K562 (cell line): Measurements from ENCODE around the gene BCAS3. TPM values are rescaled to one million over a fixed set of nuclear protein-coding genes. Genes with fewer than 3 reads are reported as not detected.

ENCODE experiments used
- ATAC-seq: fragments of 200-7000 bp; cut with Tn5 transposase; 3 replicates; pipeline ENCODE4 v1.9.1; 2020; ENCODE audit warnings: moderate library complexity
- BruUV-seq: library from RNA; stranded (reverse); fragments of 400-500 nt; replicated peaks from 2 replicates; lab custom pipeline; 2021; lab: Mats Ljungman, UMichigan
- CTCF ChIA-PET: fragments of 300-600 bp; formaldehyde crosslinking; extraction: SDS; loops from one replicate; lab custom pipeline; 2021; ENCODE audit warnings: low intra/inter-chr PET ratio; lab: Yijun Ruan, JAX
- POLR2A ChIA-PET: fragments of 300-600, 350-650 bp; sonication (Branson Sonifier 250); formaldehyde crosslinking; extraction: SDS; loops from one replicate; lab custom pipeline; 2021; ENCODE audit warnings: antibody characterized with exemption, inconsistent platforms; lab: Yijun Ruan, JAX
- DNase-seq, 4 experiments: peaks; one replicate each; pipeline versions ENCODE4 v3.0.0 to v3.0.0-alpha.2; 2011 to 2018; ENCODE audit warnings: low spot score in 3 of 4, mixed read lengths in 3 of 4; ENCODE audit errors: extremely low read depth in 1 of 4
- FAIRE-seq: peaks from 2 replicates; lab custom pipeline; 2011; peaks lifted over from hg19 to GRCh38; lab: Jason Lieb, UNC
- H2AFZ ChIP-seq: 2 replicates; pipeline ENCODE4 v1.6.0; 2011; ENCODE audit warnings: low read depth, low read length, control low read depth, inconsistent platforms
- H3K27ac ChIP-seq: fragments of 200-600 bp; 3 replicates; pipeline ENCODE4 v1.8.0; 2011; ENCODE audit warnings: low read depth, mild to moderate bottlenecking, control low read depth, inconsistent platforms, low read length, moderate library complexity, mixed read lengths; ENCODE audit errors: extremely low read depth
- H3K27me3 ChIP-seq, 2 experiments: fragments of 300-600 bp in 1 of 2; 2 replicates in 1 of 2; 3 replicates in 1 of 2; pipeline versions ENCODE4 v1.6.0 to v1.8.0; 2011; ENCODE audit warnings: inconsistent platforms in 2 of 2, low read length in 2 of 2, mild to moderate bottlenecking in 1 of 2, mixed read lengths in 1 of 2, moderate library complexity in 1 of 2; ENCODE audit not compliant: control insufficient read depth in 2 of 2, insufficient read depth in 2 of 2
- H3K36me3 ChIP-seq: fragments of 300-600 bp; 3 replicates; pipeline ENCODE4 v1.8.0; 2011; ENCODE audit warnings: mild to moderate bottlenecking, low read length, inconsistent platforms; ENCODE audit not compliant: control insufficient read depth, insufficient read depth
- H3K4me1 ChIP-seq, 2 experiments: fragments of 200-600 bp in 1 of 2; replicated peaks in 1 of 2; 2 replicates in 1 of 2; 3 replicates in 1 of 2; pipeline versions ENCODE4 v1.5.1 to v1.8.0; 2011; ENCODE audit warnings: inconsistent platforms in 2 of 2, low read length in 2 of 2, mild to moderate bottlenecking in 1 of 2, mixed read lengths in 1 of 2, moderate library complexity in 1 of 2; ENCODE audit not compliant: control insufficient read depth in 2 of 2, insufficient read depth in 2 of 2
- H3K4me2 ChIP-seq: 2 replicates; pipeline ENCODE4 v1.6.1; 2011; ENCODE audit warnings: low read length, control low read depth, inconsistent platforms, mixed read lengths; ENCODE audit not compliant: insufficient read depth
- H3K4me3 ChIP-seq: fragments of 200-600 bp; sonication (generic), shearing (Covaris generic); 2 replicates; pipeline ENCODE4 v1.5.1; 2016; ENCODE audit warnings: control low read depth, inconsistent platforms
- H3K79me2 ChIP-seq: fragments of 200-600 bp; 3 replicates; pipeline ENCODE4 v1.8.0; 2011; ENCODE audit warnings: low read length, inconsistent platforms; ENCODE audit not compliant: control insufficient read depth, insufficient read depth
- H3K9ac ChIP-seq, 2 experiments: 2 replicates each; pipeline versions ENCODE4 v1.6.0 to v1.6.1; 2011; ENCODE audit warnings: low read depth in 2 of 2, low read length in 2 of 2, control low read depth in 1 of 2, inconsistent platforms in 1 of 2, mild to moderate bottlenecking in 1 of 2, mixed read lengths in 1 of 2; ENCODE audit not compliant: insufficient read depth in 1 of 2
- H3K9me1 ChIP-seq: one replicate; pipeline ENCODE4 v1.6.0; 2011; ENCODE audit warnings: inconsistent platforms, mild to moderate bottlenecking, low read length, moderate library complexity; ENCODE audit not compliant: control insufficient read depth, insufficient read depth
- H3K9me3 ChIP-seq: replicated peaks from 2 replicates; pipeline ENCODE4 v1.5.1; 2011; ENCODE audit warnings: low read depth, low read length, inconsistent platforms; ENCODE audit not compliant: control insufficient read depth, insufficient read depth
- H4K20me1 ChIP-seq: replicated peaks from 2 replicates; pipeline ENCODE4 v1.6.1; 2011; ENCODE audit warnings: low read length, inconsistent platforms, mixed read lengths; ENCODE audit not compliant: control insufficient read depth, insufficient read depth
- ESRRA ChIP-seq: fragments of 450-650 bp; IDR thresholded peaks from 2 replicates; pipeline ENCODE4 v1.6.1; 2014; ENCODE audit warnings: low read depth, mild to moderate bottlenecking, moderate library complexity, borderline replicate concordance
- JUND ChIP-seq, 2 experiments: IDR thresholded peaks; 2 replicates in 1 of 2; 3 replicates in 1 of 2; pipeline ENCODE4 v1.6.1; 2011; ENCODE audit warnings: borderline replicate concordance in 2 of 2, low read depth in 2 of 2, low read length in 2 of 2, improper control_type of control experiment in 1 of 2, missing biosample characterization in 1 of 2, missing genetic modification characterization in 1 of 2, missing genetic modification reagents in 1 of 2
- SNRNP70 ChIP-seq: fragments of 200-400 bp; formaldehyde crosslinking; optimal IDR thresholded peaks from 2 replicates; pipeline ENCODE3; 2017; ENCODE audit warnings: low read depth, low read length
- ZKSCAN8 ChIP-seq: fragments of 200-800 bp; sonication (Bioruptor generic); IDR thresholded peaks from 2 replicates; pipeline ENCODE4 v1.6.1; 2016; ENCODE audit warnings: missing genetic modification characterization, missing compliant biosample characterization
- ZNF124 ChIP-seq: sonication (generic); formaldehyde crosslinking; IDR thresholded peaks from 2 replicates; pipeline ENCODE4 v1.8.1; 2022; ENCODE audit warnings: missing genetic modification reagents
- ZNF311 ChIP-seq: fragments of 250-450 bp; sonication (Bioruptor Pico); IDR thresholded peaks from 2 replicates; pipeline ENCODE4 v1.4.0; 2020; ENCODE audit warnings: mild to moderate bottlenecking, moderate library complexity
- WGBS: fragments of 100-300 bp; shearing (Covaris generic); methylation state at CpG from one replicate; pipeline ENCODE4 v1.1.6; 2016; ENCODE audit warnings: low coverage, mixed read lengths; ENCODE audit not compliant: insufficient coverage; ENCODE audit errors: missing lambda C conversion rate; 5-methylcytosine and 5-hydroxymethylcytosine counted together
- in situ Hi-C: fragments of 300-500 bp; cut with MboI; formaldehyde crosslinking; loops from 4 replicates; pipeline ENCODE4 v1.15.0; 2018; ENCODE audit warnings: inconsistent platforms, mixed read lengths
- intact Hi-C: fragments of 100-400 bp; cut with micrococcal nuclease; formaldehyde crosslinking; loops from 2 replicates; pipeline ENCODE4 v1.14.2; 2022
- polyA plus RNA-seq, 8 experiments: library from polyadenylated mRNA; depleted of rRNA in 4 of 8; stranded (reverse) in 5 of 8; unstranded in 3 of 8; fragments of >200 nt; fragmentation: Nextera tagmentation in 2 of 8; fragmentation: Illumina TruSeq in 1 of 8; extraction: Ambion mirVana in 2 of 8; extraction: Trizol in 1 of 8; gene quantifications; 2 replicates each; pipeline versions ENCODE4 v1.2.1 to v1.2.3, GENCODE V29; 2011 to 2014; ENCODE audit warnings: inconsistent platforms in 1 of 8, missing spikeins in 1 of 8
- total RNA-seq, 7 experiments: library from RNA; depleted of rRNA in 6 of 7; stranded (reverse); fragments of >200 nt in 6 of 7; fragmentation: Illumina TruSeq in 2 of 7; extraction: Trizol in 2 of 7; gene quantifications; 2 replicates each; pipeline versions ENCODE4 v1.2.1 to v1.2.3, GENCODE V29; 2011 to 2021; ENCODE audit warnings: low replicate concordance in 1 of 7

BCAS3 gene
- total and polyA plus RNA-seq, 9 of the 15 experiments (the other 6 are each of a cell fraction or from before 2014, with no cell fraction given) = 1.9 to 5.5 (median 3.5) TPM

DNA sequence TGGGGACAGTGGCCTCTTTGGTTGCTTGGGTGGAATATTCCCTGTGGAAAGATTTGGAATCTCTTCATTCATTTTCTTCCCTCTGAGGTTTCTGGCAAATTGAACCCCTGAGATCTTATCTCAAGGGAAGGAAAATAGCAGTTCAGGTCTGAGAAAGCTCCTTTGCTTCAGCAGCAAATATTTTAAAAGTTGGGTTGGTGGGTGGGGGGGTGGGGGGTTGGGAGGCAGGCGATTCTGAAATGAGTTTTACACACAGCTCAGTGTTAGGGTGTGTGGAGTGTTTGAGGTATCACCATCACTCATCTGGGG lies 728.8 kb downstream of the BCAS3 start:
- in situ Hi-C loops = no loop called here
- FAIRE-seq = no peak
- ChIA-PET POLR2A (no interaction called here), CTCF (no interaction called here)
- H3K27ac ChIP-seq = no peak overlapping the region
- peaks cover 14 to 65% of the 10 kb centered on the region in 2 experiments; a peak in 3 of 5 replicates for H3K27me3 ChIP-seq
- no peaks in the 10 kb centered on the region for H3K79me2 ChIP-seq
- H4K20me1 ChIP-seq = no peaks in the 10 kb centered on the region
- no TSS peak for BruUV-seq
- no peak for ATAC-seq
- no peaks in the 10 kb centered on the region for H3K36me3 ChIP-seq
- no peak for TF ChIP-seq JUND (IDR thresholded peaks at IDR 0.05; ENCODE audit: borderline replicate concordance, low read depth, low read length)
- TF ChIP-seq JUND (tag; IDR thresholded peaks at IDR 0.05; ENCODE audit: borderline replicate concordance, low read depth, low read length) = no peak
- TF ChIP-seq ZNF311 (CRISPR knock-in tag) = no peak
- no peak for TF ChIP-seq ZKSCAN8 (CRISPR knock-in tag)
- TF ChIP-seq SNRNP70 = no peak
- no peak for TF ChIP-seq ZNF124 (CRISPR knock-in tag)
- no peak for TF ChIP-seq ESRRA
- no peak overlapping the region for H3K4me2 ChIP-seq
- 0% methylated on average over 1 of the region's 1 CpG for WGBS
- H2AFZ ChIP-seq = no peak overlapping the region
- no peaks in the 10 kb centered on the region for H3K9me1 ChIP-seq
- no peak for DNase-seq
- H3K9me3 ChIP-seq = no peaks in the 10 kb centered on the region
- H3K9ac ChIP-seq = no peak overlapping the region
- intact Hi-C loops = no loop called here
- no peak overlapping the region for H3K4me3 ChIP-seq
- H3K4me1 ChIP-seq = peaks cover 0 to 27% of the 10 kb centered on the region in 2 experiments; a peak in 2 of 5 replicates
